B cell (primary cell): Measurements from ENCODE around the gene PRKCA.

Source experiments
- EZH2 ChIP-seq: IDR thresholded peaks from 2 replicates; pipeline ENCODE4 v1.6.1; 2012; ENCODE audit warnings: borderline replicate concordance, low read depth, mild to moderate bottlenecking, moderate library complexity, low read length; ENCODE audit not compliant: insufficient read depth, poor library complexity, severe bottlenecking
- TF ChIP-seq, protein P1 (sequence below): fragments of 200-600 bp; IDR thresholded peaks from one replicate; pipeline ENCODE4 v1.8.0; 2022; ENCODE audit warnings: antibody characterized with exemption, mild to moderate bottlenecking

GRCh38 chr17:66793814-66794213 lies 491.4 kb downstream of the PRKCA start:
- TF ChIP-seq, protein P1, sequence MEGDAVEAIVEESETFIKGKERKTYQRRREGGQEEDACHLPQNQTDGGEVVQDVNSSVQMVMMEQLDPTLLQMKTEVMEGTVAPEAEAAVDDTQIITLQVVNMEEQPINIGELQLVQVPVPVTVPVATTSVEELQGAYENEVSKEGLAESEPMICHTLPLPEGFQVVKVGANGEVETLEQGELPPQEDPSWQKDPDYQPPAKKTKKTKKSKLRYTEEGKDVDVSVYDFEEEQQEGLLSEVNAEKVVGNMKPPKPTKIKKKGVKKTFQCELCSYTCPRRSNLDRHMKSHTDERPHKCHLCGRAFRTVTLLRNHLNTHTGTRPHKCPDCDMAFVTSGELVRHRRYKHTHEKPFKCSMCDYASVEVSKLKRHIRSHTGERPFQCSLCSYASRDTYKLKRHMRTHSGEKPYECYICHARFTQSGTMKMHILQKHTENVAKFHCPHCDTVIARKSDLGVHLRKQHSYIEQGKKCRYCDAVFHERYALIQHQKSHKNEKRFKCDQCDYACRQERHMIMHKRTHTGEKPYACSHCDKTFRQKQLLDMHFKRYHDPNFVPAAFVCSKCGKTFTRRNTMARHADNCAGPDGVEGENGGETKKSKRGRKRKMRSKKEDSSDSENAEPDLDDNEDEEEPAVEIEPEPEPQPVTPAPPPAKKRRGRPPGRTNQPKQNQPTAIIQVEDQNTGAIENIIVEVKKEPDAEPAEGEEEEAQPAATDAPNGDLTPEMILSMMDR, result no peak
- TF ChIP-seq EZH2, result no peak
